ENCODE results near the gene WDFY4. TPM values are rescaled to one million over a fixed set of nuclear protein-coding genes. Genes with fewer than 3 reads are reported as not detected.
A peak's percentile ranks its signal among the peaks of the same experiment; 100 is the strongest.

The WDFY4 gene
- total RNA-seq, 1 donor from 2014 or later = not detected

DNA sequence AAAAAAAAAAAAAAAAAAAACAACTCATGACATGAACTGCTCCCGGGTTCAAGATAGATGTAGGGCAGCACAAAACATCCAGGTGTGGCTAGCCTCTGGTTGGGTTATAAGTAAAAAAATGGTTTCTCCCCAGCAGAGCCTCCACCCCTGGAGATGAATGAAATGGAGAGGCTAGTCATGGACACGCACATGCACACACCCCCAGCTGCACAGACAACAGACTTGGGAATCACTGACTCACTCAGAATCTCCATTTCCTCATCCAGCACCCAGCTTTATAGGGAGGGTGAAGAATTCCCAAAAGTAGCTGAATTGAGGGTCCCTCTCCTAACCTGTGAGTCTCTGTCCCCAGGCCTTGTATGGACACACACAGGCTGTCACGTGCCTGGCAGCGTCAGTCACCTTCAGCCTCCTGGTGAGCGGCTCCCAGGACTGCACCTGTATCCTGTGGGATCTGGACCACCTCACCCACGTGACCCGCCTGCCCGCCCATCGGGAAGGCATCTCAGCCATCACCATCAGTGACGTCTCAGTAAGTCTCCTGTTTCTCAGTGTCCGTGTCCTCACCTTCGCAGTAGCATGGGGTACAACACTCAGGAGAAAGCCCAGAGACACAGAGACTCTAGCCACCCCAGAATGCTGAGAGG, 290.0 kb downstream of the WDFY4 start:
- Histone ChIP-seq H3K27me3 (ENCODE audit: control insufficient read depth, insufficient read depth, low read length) (peaks cover 3% of the 10 kb centered on the region), H3K4me3 (ENCODE audit: low read depth, low read length) (no peak overlapping the region), H3K36me3 (ENCODE audit: control insufficient read depth, insufficient read depth, low read length) (no peaks in the 10 kb centered on the region)
- no peak for DNase-seq (ENCODE audit: low read depth)
- TF ChIP-seq, protein P1, sequence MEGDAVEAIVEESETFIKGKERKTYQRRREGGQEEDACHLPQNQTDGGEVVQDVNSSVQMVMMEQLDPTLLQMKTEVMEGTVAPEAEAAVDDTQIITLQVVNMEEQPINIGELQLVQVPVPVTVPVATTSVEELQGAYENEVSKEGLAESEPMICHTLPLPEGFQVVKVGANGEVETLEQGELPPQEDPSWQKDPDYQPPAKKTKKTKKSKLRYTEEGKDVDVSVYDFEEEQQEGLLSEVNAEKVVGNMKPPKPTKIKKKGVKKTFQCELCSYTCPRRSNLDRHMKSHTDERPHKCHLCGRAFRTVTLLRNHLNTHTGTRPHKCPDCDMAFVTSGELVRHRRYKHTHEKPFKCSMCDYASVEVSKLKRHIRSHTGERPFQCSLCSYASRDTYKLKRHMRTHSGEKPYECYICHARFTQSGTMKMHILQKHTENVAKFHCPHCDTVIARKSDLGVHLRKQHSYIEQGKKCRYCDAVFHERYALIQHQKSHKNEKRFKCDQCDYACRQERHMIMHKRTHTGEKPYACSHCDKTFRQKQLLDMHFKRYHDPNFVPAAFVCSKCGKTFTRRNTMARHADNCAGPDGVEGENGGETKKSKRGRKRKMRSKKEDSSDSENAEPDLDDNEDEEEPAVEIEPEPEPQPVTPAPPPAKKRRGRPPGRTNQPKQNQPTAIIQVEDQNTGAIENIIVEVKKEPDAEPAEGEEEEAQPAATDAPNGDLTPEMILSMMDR (IDR thresholded peaks at IDR 0.05; ENCODE audit: insufficient read depth, low read length, poor library complexity, severe bottlenecking) = no peak

- no peak for DNase-seq (ENCODE audit: low read depth)
- TF ChIP-seq, protein P1 (IDR thresholded peaks at IDR 0.05; ENCODE audit: insufficient read depth, low read length, poor library complexity, severe bottlenecking) = peak; percentile 8
- Histone ChIP-seq H3K4me3 (ENCODE audit: low read depth, low read length) (no peak overlapping the region), H3K36me3 (ENCODE audit: control insufficient read depth, insufficient read depth, low read length) (no peaks in the 10 kb centered on the region), H3K27me3 (ENCODE audit: control insufficient read depth, insufficient read depth, low read length) (peaks cover 3% of the 10 kb centered on the region)
These were observed 291.5 kb downstream of the WDFY4 start for GRCh38 chr10:48976196-48976595.

- Histone ChIP-seq H3K4me3 (ENCODE audit: low read depth, low read length) (no peak overlapping the region), H3K36me3 (ENCODE audit: control insufficient read depth, insufficient read depth, low read length) (no peaks in the 10 kb centered on the region), H3K27me3 (ENCODE audit: control insufficient read depth, insufficient read depth, low read length) (peaks cover 5% of the 10 kb centered on the region)
- no peak for DNase-seq (ENCODE audit: low read depth)
- TF ChIP-seq, protein P1 (IDR thresholded peaks at IDR 0.05; ENCODE audit: insufficient read depth, low read length, poor library complexity, severe bottlenecking) = no peak
These were observed 293.6 kb downstream of the WDFY4 start for GRCh38 chr10:48978318-48978717.

DNA sequence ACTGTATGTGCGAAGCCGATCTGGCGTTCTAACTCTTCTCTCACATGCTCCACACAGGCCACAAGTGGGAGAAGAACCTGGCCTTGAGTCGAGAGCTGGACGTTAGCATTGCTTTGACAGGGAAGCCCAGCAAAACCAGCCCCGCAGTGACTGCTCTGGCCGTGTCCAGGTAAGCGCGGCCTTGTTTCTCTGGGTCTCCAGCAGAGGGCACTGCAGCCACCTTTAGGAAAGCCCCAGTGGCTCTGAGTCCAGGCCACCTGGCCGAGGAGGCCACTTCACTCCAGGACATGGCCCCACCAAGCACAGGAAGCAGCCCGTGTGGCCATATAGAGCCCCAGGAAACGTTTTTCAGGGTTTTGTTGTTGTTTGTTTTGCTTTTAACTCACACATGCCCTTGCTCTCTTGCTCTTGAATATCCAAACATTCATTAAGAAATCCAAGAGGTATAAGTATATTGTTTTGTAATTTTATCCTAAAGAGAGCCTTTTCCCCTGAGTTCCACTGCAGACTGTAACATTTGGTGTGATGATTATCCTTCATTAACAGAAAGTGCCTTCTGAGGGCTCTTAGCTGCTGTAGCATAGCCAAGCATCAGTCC, 296.7 kb downstream of the WDFY4 start:
- H3K27me3 ChIP-seq (ENCODE audit: control insufficient read depth, insufficient read depth, low read length) = peaks cover 5% of the 10 kb centered on the region
- no peaks in the 10 kb centered on the region for H3K36me3 ChIP-seq (ENCODE audit: control insufficient read depth, insufficient read depth, low read length)
- TF ChIP-seq, protein P1 (IDR thresholded peaks at IDR 0.05; ENCODE audit: insufficient read depth, low read length, poor library complexity, severe bottlenecking) = peak; percentile 86
- H3K4me3 ChIP-seq (ENCODE audit: low read depth, low read length) = no peak overlapping the region
- DNase-seq (ENCODE audit: low read depth) = no peak

DNA sequence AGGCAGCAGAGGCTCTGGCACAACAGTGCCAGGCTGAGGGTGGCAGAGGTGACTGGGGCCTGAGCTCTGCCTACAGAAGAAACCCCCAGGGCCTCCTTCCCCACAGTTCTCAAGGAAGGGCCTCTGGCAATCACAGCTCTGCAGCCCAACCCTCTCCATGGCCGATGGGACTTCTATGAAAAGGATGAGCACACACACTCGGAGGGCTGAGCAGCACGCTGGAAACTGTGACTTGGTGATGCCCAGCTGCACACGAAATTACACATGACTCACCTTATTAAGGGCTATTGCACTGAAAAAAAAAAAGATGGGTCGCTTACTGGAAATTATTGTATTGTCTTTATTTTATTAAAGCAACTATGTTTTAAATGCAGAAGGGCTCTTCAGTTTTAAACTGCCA, 297.9 kb downstream of the WDFY4 start:
- TF ChIP-seq, protein P1 (IDR thresholded peaks at IDR 0.05; ENCODE audit: insufficient read depth, low read length, poor library complexity, severe bottlenecking) = no peak
- Histone ChIP-seq H3K27me3 (ENCODE audit: control insufficient read depth, insufficient read depth, low read length) (peaks cover 5% of the 10 kb centered on the region), H3K4me3 (ENCODE audit: low read depth, low read length) (no peak overlapping the region), H3K36me3 (ENCODE audit: control insufficient read depth, insufficient read depth, low read length) (no peaks in the 10 kb centered on the region)
- no peak for DNase-seq (ENCODE audit: low read depth)
